ENCODE data around the gene STX16.

- no peak for TF ChIP-seq GABPA (IDR thresholded peaks at IDR 0.05; ENCODE audit: low read depth)
- no peak for TF ChIP-seq SPI1 (IDR thresholded peaks at IDR 0.05; ENCODE audit: borderline replicate concordance, low read depth)
- TF ChIP-seq CTCF (IDR thresholded peaks at IDR 0.05; ENCODE audit: insufficient read depth, low read length), result no peak
Measured at GRCh38 chr20:58697867-58698703, 47.0 kb downstream of the STX16 start.

Measured in HL-60 (cell line).